Mucosa of descending colon (tissue), 3 donors: Measurements from ENCODE around the gene PSMA7. TPM values are rescaled to one million over a fixed set of nuclear protein-coding genes. Genes with fewer than 3 reads are reported as not detected.

ENCODE experiments used
- ATAC-seq: fragments of 200-7000 bp; cut with Tn5 transposase; one replicate; pipeline ENCODE4 v1.9.1; 2020; ENCODE audit warnings: mild to moderate bottlenecking, moderate library complexity
- DNase-seq, 3 donors: peaks; one replicate each; pipeline ENCODE4 v3.0.0-alpha.2; 2020
- H3K36me3 ChIP-seq: fragments of 200-600 bp; one replicate; pipeline ENCODE4 v1.8.0; 2021; ENCODE audit warnings: low read depth, mild to moderate bottlenecking
- H3K4me1 ChIP-seq: fragments of 200-600 bp; one replicate; pipeline ENCODE4 v1.8.0; 2021; ENCODE audit warnings: low read depth, mild to moderate bottlenecking
- H3K4me3 ChIP-seq: fragments of 200-600 bp; one replicate; pipeline ENCODE4 v1.8.0; 2021; ENCODE audit warnings: mild to moderate bottlenecking
- H3K9me3 ChIP-seq: fragments of 200-600 bp; one replicate; pipeline ENCODE4 v1.8.0; 2021; ENCODE audit warnings: mild to moderate bottlenecking
- CTCF ChIP-seq: fragments of 200-600 bp; IDR thresholded peaks from one replicate; pipeline ENCODE4 v1.8.0; 2022; ENCODE audit warnings: antibody characterized with exemption, mild to moderate bottlenecking
- intact Hi-C, 2 donors: fragments of 100-400 bp; cut with DNase I in 1 of 2; cut with micrococcal nuclease in 1 of 2; formaldehyde crosslinking; loops; one replicate each; pipeline versions ENCODE4 v1.11.0 to v1.11.1; 2022; cut with DNase I, micrococcal nuclease
- total RNA-seq, 3 donors: library from RNA; stranded (reverse); fragmentation: NEBNext Ultra II Directional in 2 of 3; extraction: Animal tissue kit (Norgen Biotek cat#: 25700) in 2 of 3; gene quantifications; one replicate each; pipeline versions ENCODE4 v1.2.1 to v1.2.4, GENCODE V29; 2021 to 2023
- donor health status: DM: no; HTN: no; CAD: no; lungs with moderate emphysema.
- donor health status: DM: no; HTN: no; CAD: no.
- donor health status: DM: no; HTN: yes; CAD: no.

The PSMA7 gene
- total RNA-seq, 3 donors from 2014 or later, result 129 to 197 (median 194) TPM

- Histone ChIP-seq H3K4me1 (no peaks in the 10 kb centered on the region), H3K36me3 (no peaks in the 10 kb centered on the region), H3K9me3 (no peaks in the 10 kb centered on the region), H3K4me3 (no peak overlapping the region)
- ATAC-seq (peak; percentile 85), DNase-seq (peak in 2 of 3 donors; percentile 62 to 71)
- intact Hi-C loops, result no loop called here
- TF ChIP-seq CTCF, result peak; percentile 36
These were observed 13.6 kb upstream of the PSMA7 start for GRCh38 chr20:62156592-62157386.

- Histone ChIP-seq H3K36me3 (no peaks in the 10 kb centered on the region), H3K9me3 (no peaks in the 10 kb centered on the region), H3K4me3 (no peak overlapping the region), H3K4me1 (no peaks in the 10 kb centered on the region)
- no peak for TF ChIP-seq CTCF
- ATAC-seq (no peak), DNase-seq (no peak)
- intact Hi-C loops, result no loop called here
These were observed 13.0 kb upstream of the PSMA7 start for GRCh38 chr20:62156254-62156556.

GRCh38 chr20:62155428-62156253 lies 12.4 kb upstream of the PSMA7 start:
- ATAC-seq, result no peak
- TF ChIP-seq CTCF, result no peak
- Histone ChIP-seq H3K36me3 (no peaks in the 10 kb centered on the region), H3K9me3 (no peaks in the 10 kb centered on the region), H3K4me3 (no peak overlapping the region), H3K4me1 (no peaks in the 10 kb centered on the region)
- no peak for DNase-seq
- intact Hi-C loops, result no loop called here

- no peak overlapping the region for H3K4me3 ChIP-seq
- DNase-seq (no peak), ATAC-seq (no peak)
- intact Hi-C loops, result no loop called here
- H3K36me3 ChIP-seq, result no peaks in the 10 kb centered on the region
- no peaks in the 10 kb centered on the region for H3K4me1 ChIP-seq
- TF ChIP-seq CTCF, result no peak
- H3K9me3 ChIP-seq, result no peaks in the 10 kb centered on the region
These were observed 8.7 kb upstream of the PSMA7 start for GRCh38 chr20:62151835-62152364.

GRCh38 chr20:62151225-62151624 lies 8.0 kb upstream of the PSMA7 start:
- intact Hi-C loops, result no loop called here
- Histone ChIP-seq H3K36me3 (no peaks in the 10 kb centered on the region), H3K4me3 (no peak overlapping the region), H3K9me3 (no peaks in the 10 kb centered on the region), H3K4me1 (no peaks in the 10 kb centered on the region)
- TF ChIP-seq CTCF, result no peak
- ATAC-seq (no peak), DNase-seq (no peak)
